Measurements from ENCODE around the gene SCNN1B. TPM values are rescaled to one million over a fixed set of nuclear protein-coding genes. Genes with fewer than 3 reads are reported as not detected.

The SCNN1B gene
- total RNA-seq, 1 donor, result not detected

DNA sequence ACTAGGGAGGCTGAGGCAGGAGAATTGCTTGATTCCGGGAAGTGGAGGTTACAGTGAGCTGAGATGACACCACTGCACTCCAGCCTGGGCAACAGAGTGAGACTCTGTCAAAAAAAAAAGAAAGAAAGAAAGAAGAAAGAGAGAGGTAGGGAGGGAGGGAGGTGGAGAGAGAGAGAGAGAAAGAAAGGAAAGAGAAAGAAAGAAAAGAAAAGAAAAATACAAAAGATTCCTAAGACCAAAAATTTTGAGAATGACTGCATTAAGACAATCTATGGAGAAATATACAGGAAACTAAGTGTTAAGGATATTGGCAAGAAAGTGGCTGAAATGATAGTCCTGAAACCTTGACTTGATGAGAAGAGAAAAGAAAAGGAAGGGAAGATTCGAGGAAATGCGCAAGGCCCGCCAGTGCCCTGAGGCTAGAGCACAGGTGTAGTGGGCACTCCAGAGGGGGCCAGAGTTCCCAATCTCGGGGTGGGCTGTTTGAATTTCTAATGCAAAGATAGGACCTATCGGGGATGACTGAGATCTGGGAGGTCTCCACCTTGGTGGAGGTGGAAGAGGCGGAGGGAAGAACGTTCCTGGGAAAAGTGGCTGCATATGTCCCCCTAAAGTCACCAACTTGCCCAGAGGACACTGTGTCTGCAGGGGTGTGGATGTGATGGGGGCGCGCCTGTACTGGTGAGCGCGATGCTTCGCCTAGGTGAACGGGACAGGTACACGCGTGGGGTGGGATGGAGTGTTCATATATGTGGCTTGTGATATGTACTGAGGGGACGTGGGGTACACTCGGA, 654 bp upstream of the SCNN1B start:
- no peaks in the 10 kb centered on the region for H3K4me1 ChIP-seq (ENCODE audit: insufficient read depth, low read length)
- H3K27ac ChIP-seq (ENCODE audit: low read depth, low read length), result no peak overlapping the region
- no peak overlapping the region for H3K4me2 ChIP-seq (ENCODE audit: insufficient read depth, low read length)
- no peaks in the 10 kb centered on the region for H3K9me3 ChIP-seq (ENCODE audit: low read depth, low read length)
- H3K27me3 ChIP-seq (ENCODE audit: insufficient read depth, low read length), result peaks cover 33% of the 10 kb centered on the region
- DNase-seq (ENCODE audit: insufficient read length, low spot score, missing footprints), result no peak
- no peaks in the 10 kb centered on the region for H4K20me1 ChIP-seq (ENCODE audit: insufficient read depth, low read length)
- H3K79me2 ChIP-seq (ENCODE audit: insufficient read depth, low read length), result no peaks in the 10 kb centered on the region
- H2AFZ ChIP-seq (ENCODE audit: low read length), result no peak overlapping the region
- H3K4me3 ChIP-seq (ENCODE audit: insufficient read depth, low read length), result no peak overlapping the region
- H3K36me3 ChIP-seq (ENCODE audit: insufficient read depth, low read length), result no peaks in the 10 kb centered on the region
- TF ChIP-seq, protein P1, sequence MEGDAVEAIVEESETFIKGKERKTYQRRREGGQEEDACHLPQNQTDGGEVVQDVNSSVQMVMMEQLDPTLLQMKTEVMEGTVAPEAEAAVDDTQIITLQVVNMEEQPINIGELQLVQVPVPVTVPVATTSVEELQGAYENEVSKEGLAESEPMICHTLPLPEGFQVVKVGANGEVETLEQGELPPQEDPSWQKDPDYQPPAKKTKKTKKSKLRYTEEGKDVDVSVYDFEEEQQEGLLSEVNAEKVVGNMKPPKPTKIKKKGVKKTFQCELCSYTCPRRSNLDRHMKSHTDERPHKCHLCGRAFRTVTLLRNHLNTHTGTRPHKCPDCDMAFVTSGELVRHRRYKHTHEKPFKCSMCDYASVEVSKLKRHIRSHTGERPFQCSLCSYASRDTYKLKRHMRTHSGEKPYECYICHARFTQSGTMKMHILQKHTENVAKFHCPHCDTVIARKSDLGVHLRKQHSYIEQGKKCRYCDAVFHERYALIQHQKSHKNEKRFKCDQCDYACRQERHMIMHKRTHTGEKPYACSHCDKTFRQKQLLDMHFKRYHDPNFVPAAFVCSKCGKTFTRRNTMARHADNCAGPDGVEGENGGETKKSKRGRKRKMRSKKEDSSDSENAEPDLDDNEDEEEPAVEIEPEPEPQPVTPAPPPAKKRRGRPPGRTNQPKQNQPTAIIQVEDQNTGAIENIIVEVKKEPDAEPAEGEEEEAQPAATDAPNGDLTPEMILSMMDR (IDR thresholded peaks at IDR 0.05; ENCODE audit: extremely low read depth, low read depth, low read length), result no peak

DNA sequence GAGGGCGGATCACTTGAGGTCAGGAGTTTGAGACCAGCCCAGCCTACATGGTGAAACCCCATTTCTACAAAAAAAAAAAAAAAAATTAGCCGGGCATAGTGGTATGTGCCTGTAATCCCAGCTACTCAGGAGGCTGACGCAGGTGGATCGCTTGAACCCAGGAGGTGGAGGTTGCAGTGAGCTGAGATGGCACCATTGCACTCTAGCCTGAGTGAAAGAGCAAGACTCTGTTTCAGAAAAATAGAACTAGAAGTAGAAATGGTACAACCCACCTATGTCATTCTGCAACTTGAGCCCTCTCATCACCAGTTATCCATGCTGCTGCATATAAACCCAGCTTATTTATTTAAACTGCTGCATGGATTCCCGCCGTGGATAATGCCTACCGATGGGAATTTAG, 1.6 kb downstream of the SCNN1B start:
- TF ChIP-seq, protein P1 (IDR thresholded peaks at IDR 0.05; ENCODE audit: extremely low read depth, low read depth, low read length), result no peak
- peaks cover 32% of the 10 kb centered on the region for H3K27me3 ChIP-seq (ENCODE audit: insufficient read depth, low read length)

DNA sequence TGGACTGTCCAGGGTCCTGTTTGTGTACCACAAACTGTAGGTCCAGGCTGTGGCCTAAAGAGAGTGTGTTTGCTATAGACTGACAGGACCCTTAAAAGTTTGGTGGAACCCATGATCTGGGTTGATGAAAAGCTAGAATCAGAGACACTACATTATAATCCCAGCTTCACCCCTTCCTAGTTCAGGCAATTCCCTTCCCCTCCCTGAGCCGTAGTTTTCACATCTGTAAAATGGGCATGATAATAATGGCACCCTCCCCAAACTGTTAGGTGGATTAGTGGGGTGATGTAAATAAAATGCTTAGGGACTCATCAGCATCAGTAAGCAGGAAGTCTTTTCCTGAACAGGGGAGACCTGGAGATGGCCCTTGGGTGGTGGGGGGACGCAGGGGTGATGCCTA, 2.5 kb downstream of the SCNN1B start:
- H2AFZ ChIP-seq (ENCODE audit: low read length), result no peak overlapping the region
- TF ChIP-seq, protein P1 (IDR thresholded peaks at IDR 0.05; ENCODE audit: extremely low read depth, low read depth, low read length), result no peak
- peaks cover 32% of the 10 kb centered on the region for H3K27me3 ChIP-seq (ENCODE audit: insufficient read depth, low read length)
- H3K4me3 ChIP-seq (ENCODE audit: insufficient read depth, low read length), result no peak overlapping the region
- no peaks in the 10 kb centered on the region for H3K9me3 ChIP-seq (ENCODE audit: low read depth, low read length)
- DNase-seq (ENCODE audit: insufficient read length, low spot score, missing footprints), result no peak
- no peaks in the 10 kb centered on the region for H3K36me3 ChIP-seq (ENCODE audit: insufficient read depth, low read length)
- H3K4me2 ChIP-seq (ENCODE audit: insufficient read depth, low read length), result no peak overlapping the region
- H3K79me2 ChIP-seq (ENCODE audit: insufficient read depth, low read length), result no peaks in the 10 kb centered on the region
- no peaks in the 10 kb centered on the region for H4K20me1 ChIP-seq (ENCODE audit: insufficient read depth, low read length)
- H3K27ac ChIP-seq (ENCODE audit: low read depth, low read length), result no peak overlapping the region
- H3K4me1 ChIP-seq (ENCODE audit: insufficient read depth, low read length), result no peaks in the 10 kb centered on the region

More for the DNA sequence above, 1.6 kb downstream of the SCNN1B start:
- Histone ChIP-seq H2AFZ (ENCODE audit: low read length) (no peak overlapping the region), H3K27ac (ENCODE audit: low read depth, low read length) (no peak overlapping the region), H3K4me3 (ENCODE audit: insufficient read depth, low read length) (no peak overlapping the region), H3K36me3 (ENCODE audit: insufficient read depth, low read length) (no peaks in the 10 kb centered on the region), H3K4me2 (ENCODE audit: insufficient read depth, low read length) (no peak overlapping the region), H3K9me3 (ENCODE audit: low read depth, low read length) (no peaks in the 10 kb centered on the region), H3K4me1 (ENCODE audit: insufficient read depth, low read length) (no peaks in the 10 kb centered on the region), H4K20me1 (ENCODE audit: insufficient read depth, low read length) (no peaks in the 10 kb centered on the region), H3K79me2 (ENCODE audit: insufficient read depth, low read length) (no peaks in the 10 kb centered on the region)
- DNase-seq (ENCODE audit: insufficient read length, low spot score, missing footprints), result no peak

DNA sequence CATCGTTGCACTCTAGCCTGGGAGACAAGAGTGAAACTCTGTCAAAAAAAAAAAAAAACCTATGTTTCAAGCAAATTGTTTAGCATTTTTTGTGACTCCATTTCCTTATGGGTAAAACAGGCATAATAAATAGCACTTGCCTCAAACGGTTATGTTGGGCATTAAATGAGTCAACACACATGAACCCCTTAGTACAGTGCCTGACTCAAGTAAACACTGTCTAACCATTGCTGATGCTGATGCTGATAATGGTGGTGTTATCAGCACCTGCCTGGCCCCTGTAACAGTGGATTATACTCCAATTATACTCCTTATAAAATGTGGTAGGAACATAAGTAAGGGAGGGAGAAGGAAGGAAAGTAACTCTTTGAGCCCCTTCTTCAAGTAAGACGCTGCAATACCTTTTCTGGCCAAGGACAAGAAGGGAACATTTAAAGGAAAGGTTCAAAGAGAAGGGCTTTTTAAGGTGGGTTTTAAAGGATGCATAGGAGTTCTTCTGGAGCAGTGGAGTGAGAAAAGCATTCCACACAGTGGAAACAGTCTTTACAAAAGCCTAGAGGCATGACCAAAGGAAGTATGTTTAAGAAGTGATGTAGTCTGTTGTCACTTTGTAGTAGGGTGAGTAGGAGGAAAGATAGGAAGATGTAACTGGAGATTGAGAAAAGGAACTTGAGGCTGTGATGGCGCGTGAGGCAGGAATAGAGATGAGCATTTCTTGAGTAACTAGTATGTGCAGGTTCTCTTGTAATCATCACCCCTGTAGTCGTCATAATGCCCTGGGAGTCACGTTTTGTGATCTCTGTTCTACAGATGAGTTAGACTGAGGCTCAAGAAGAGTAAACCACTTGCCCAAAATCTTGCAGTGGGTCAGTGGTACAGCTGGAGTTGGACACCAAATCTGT, 4.3 kb downstream of the SCNN1B start:
- H3K27ac ChIP-seq (ENCODE audit: low read depth, low read length), result no peak overlapping the region
- H3K9me3 ChIP-seq (ENCODE audit: low read depth, low read length), result no peaks in the 10 kb centered on the region
- no peak overlapping the region for H3K4me3 ChIP-seq (ENCODE audit: insufficient read depth, low read length)
- H3K36me3 ChIP-seq (ENCODE audit: insufficient read depth, low read length), result no peaks in the 10 kb centered on the region
- TF ChIP-seq, protein P1 (IDR thresholded peaks at IDR 0.05; ENCODE audit: extremely low read depth, low read depth, low read length), result no peak
- no peaks in the 10 kb centered on the region for H4K20me1 ChIP-seq (ENCODE audit: insufficient read depth, low read length)
- H3K4me1 ChIP-seq (ENCODE audit: insufficient read depth, low read length), result no peaks in the 10 kb centered on the region
- DNase-seq (ENCODE audit: insufficient read length, low spot score, missing footprints), result no peak
- H2AFZ ChIP-seq (ENCODE audit: low read length), result no peak overlapping the region
- H3K79me2 ChIP-seq (ENCODE audit: insufficient read depth, low read length), result no peaks in the 10 kb centered on the region
- peaks cover 27% of the 10 kb centered on the region for H3K27me3 ChIP-seq (ENCODE audit: insufficient read depth, low read length)
- H3K4me2 ChIP-seq (ENCODE audit: insufficient read depth, low read length), result no peak overlapping the region

Measured in osteoblast (primary cell).